Right lobe of liver (tissue), 4 donors: ENCODE results near the gene USF3.

ENCODE experiments used
- POLR2A ChIP-seq: fragments of 450-650 bp; IDR thresholded peaks from one replicate; pipeline ENCODE4 v1.6.1; 2017; ENCODE audit warnings: antibody characterized with exemption, mild to moderate bottlenecking
- TF ChIP-seq, protein P1 (sequence below), 4 donors: fragments of 200-600 bp in 3 of 4; fragments of 450-650 bp in 1 of 4; IDR thresholded peaks; one replicate each; pipeline versions ENCODE4 v1.5.1 to v1.8.0; 2016 to 2022; ENCODE audit warnings: antibody characterized with exemption in 4 of 4, mild to moderate bottlenecking in 2 of 4
- donor health status: DM: no; HTN: no; CAD: no.
- donor health status: DM: no; HTN: no; CAD: no.
- donor health status: DM: no; HTN: yes; CAD: no.

DNA sequence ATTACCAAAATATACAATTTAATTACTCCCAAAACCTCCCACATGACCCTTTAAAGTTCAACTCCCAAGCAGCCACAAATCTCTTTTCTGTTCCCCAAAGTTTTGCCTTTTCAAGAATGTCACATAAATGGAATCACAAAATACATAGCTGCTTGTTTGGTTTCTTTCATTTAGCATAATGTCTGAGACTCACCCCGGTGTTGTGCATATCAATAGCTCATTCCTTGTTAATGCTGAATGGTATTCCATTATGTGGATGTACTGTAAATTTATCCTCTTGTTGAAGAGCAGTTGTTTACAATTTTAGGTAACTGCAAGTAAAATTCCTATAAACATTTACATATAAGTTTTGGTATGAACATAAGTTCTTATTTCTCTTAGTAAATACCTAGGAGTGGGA lies 34.1 kb upstream of the USF3 start:
- TF ChIP-seq, protein P1, sequence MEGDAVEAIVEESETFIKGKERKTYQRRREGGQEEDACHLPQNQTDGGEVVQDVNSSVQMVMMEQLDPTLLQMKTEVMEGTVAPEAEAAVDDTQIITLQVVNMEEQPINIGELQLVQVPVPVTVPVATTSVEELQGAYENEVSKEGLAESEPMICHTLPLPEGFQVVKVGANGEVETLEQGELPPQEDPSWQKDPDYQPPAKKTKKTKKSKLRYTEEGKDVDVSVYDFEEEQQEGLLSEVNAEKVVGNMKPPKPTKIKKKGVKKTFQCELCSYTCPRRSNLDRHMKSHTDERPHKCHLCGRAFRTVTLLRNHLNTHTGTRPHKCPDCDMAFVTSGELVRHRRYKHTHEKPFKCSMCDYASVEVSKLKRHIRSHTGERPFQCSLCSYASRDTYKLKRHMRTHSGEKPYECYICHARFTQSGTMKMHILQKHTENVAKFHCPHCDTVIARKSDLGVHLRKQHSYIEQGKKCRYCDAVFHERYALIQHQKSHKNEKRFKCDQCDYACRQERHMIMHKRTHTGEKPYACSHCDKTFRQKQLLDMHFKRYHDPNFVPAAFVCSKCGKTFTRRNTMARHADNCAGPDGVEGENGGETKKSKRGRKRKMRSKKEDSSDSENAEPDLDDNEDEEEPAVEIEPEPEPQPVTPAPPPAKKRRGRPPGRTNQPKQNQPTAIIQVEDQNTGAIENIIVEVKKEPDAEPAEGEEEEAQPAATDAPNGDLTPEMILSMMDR (IDR thresholded peaks at IDR 0.05) = no peak
- TF ChIP-seq POLR2A = no peak
